ENCODE results near the gene TFAP2B.

The TFAP2B gene

GRCh38 chr6:50818673-50819072, at the start of gene TFAP2B:
Gene TFAP2B (plus strand): TSS chr6:50818871. CDS start chr6:50818892, 21 bp downstream.
- H3K4me1 Mint-ChIP-seq (ENCODE audit: low read depth), result peaks cover 23% of the 10 kb centered on the region
- no peaks in the 10 kb centered on the region for H3K36me3 Mint-ChIP-seq (ENCODE audit: low read depth)
- H3K27ac Mint-ChIP-seq, result no peak within 1 kb of the TSS
- DNase-seq, result no peak
- no peaks in the 10 kb centered on the region for H3K9me3 Mint-ChIP-seq
- peaks cover 91% of the 10 kb centered on the region for H3K27me3 Mint-ChIP-seq
- H3K4me3 Mint-ChIP-seq, result no peak within 1 kb of the TSS

- H3K9me3 Mint-ChIP-seq, result peaks cover 2% of the 10 kb centered on the region
- no peak overlapping the region for H3K4me3 Mint-ChIP-seq
- no peaks in the 10 kb centered on the region for H3K4me1 Mint-ChIP-seq (ENCODE audit: low read depth)
- H3K27ac Mint-ChIP-seq, result no peak overlapping the region
- no peak for DNase-seq
- no peaks in the 10 kb centered on the region for H3K27me3 Mint-ChIP-seq
- no peaks in the 10 kb centered on the region for H3K36me3 Mint-ChIP-seq (ENCODE audit: low read depth)
Observed at GRCh38 chr6:50778696-50779095, 40.0 kb upstream of the TFAP2B start.

- H3K4me1 Mint-ChIP-seq (ENCODE audit: low read depth), result no peaks in the 10 kb centered on the region
- no peak overlapping the region for H3K4me3 Mint-ChIP-seq
- DNase-seq, result no peak
- no peaks in the 10 kb centered on the region for H3K36me3 Mint-ChIP-seq (ENCODE audit: low read depth)
- no peak overlapping the region for H3K27ac Mint-ChIP-seq
- H3K9me3 Mint-ChIP-seq, result peaks cover 2% of the 10 kb centered on the region
- no peaks in the 10 kb centered on the region for H3K27me3 Mint-ChIP-seq
Observed at GRCh38 chr6:50780382-50780781, 38.3 kb upstream of the TFAP2B start.

GRCh38 chr6:50785921-50786320, 32.8 kb upstream of the TFAP2B start:
- Mint-ChIP-seq H3K9me3 (peaks cover 2% of the 10 kb centered on the region), H3K27me3 (no peaks in the 10 kb centered on the region), H3K27ac (no peak overlapping the region), H3K4me3 (no peak overlapping the region), H3K4me1 (ENCODE audit: low read depth) (no peaks in the 10 kb centered on the region), H3K36me3 (ENCODE audit: low read depth) (no peaks in the 10 kb centered on the region)
- DNase-seq, result no peak

GRCh38 chr6:50791900-50792508, 26.7 kb upstream of the TFAP2B start:
- Mint-ChIP-seq H3K27ac (no peak overlapping the region), H3K4me1 (ENCODE audit: low read depth) (no peaks in the 10 kb centered on the region), H3K4me3 (no peak overlapping the region), H3K36me3 (ENCODE audit: low read depth) (no peaks in the 10 kb centered on the region), H3K27me3 (peaks cover 3% of the 10 kb centered on the region), H3K9me3 (peaks cover 2% of the 10 kb centered on the region)
- no peak for DNase-seq

GRCh38 chr6:50792771-50793170, 25.9 kb upstream of the TFAP2B start:
- Mint-ChIP-seq H3K9me3 (peaks cover 2% of the 10 kb centered on the region), H3K27me3 (peaks cover 3% of the 10 kb centered on the region), H3K27ac (no peak overlapping the region), H3K4me3 (no peak overlapping the region), H3K36me3 (ENCODE audit: low read depth) (no peaks in the 10 kb centered on the region), H3K4me1 (ENCODE audit: low read depth) (no peaks in the 10 kb centered on the region)
- no peak for DNase-seq

GRCh38 chr6:50795574-50795973, 23.1 kb upstream of the TFAP2B start:
- no peak overlapping the region for H3K27ac Mint-ChIP-seq
- no peak overlapping the region for H3K4me3 Mint-ChIP-seq
- H3K36me3 Mint-ChIP-seq (ENCODE audit: low read depth), result no peaks in the 10 kb centered on the region
- peaks cover 3% of the 10 kb centered on the region for H3K27me3 Mint-ChIP-seq
- DNase-seq, result no peak
- H3K9me3 Mint-ChIP-seq, result peaks cover 2% of the 10 kb centered on the region
- H3K4me1 Mint-ChIP-seq (ENCODE audit: low read depth), result no peaks in the 10 kb centered on the region

GRCh38 chr6:50804283-50804682, 14.4 kb upstream of the TFAP2B start:
- H3K9me3 Mint-ChIP-seq, result peaks cover 5% of the 10 kb centered on the region

GRCh38 chr6:50807035-50807434, 11.6 kb upstream of the TFAP2B start:
- no peak overlapping the region for H3K4me3 Mint-ChIP-seq
- H3K27me3 Mint-ChIP-seq, result peaks cover 2% of the 10 kb centered on the region
- no peak overlapping the region for H3K27ac Mint-ChIP-seq
- H3K36me3 Mint-ChIP-seq (ENCODE audit: low read depth), result no peaks in the 10 kb centered on the region
- no peaks in the 10 kb centered on the region for H3K4me1 Mint-ChIP-seq (ENCODE audit: low read depth)
- peaks cover 5% of the 10 kb centered on the region for H3K9me3 Mint-ChIP-seq
- DNase-seq, result no peak

More at GRCh38 chr6:50804283-50804682, 14.4 kb upstream of the TFAP2B start:
- H3K27me3 Mint-ChIP-seq, result no peaks in the 10 kb centered on the region
- DNase-seq, result no peak
- H3K27ac Mint-ChIP-seq, result no peak overlapping the region
- H3K36me3 Mint-ChIP-seq (ENCODE audit: low read depth), result no peaks in the 10 kb centered on the region
- no peaks in the 10 kb centered on the region for H3K4me1 Mint-ChIP-seq (ENCODE audit: low read depth)
- H3K4me3 Mint-ChIP-seq, result no peak overlapping the region

GRCh38 chr6:50815436-50816114, 3.1 kb upstream of the TFAP2B start:
- H3K4me3 Mint-ChIP-seq, result peak overlapping the region; percentile 80
- H3K27me3 Mint-ChIP-seq, result peaks cover 69% of the 10 kb centered on the region
- no peak for DNase-seq
- peaks cover 22% of the 10 kb centered on the region for H3K4me1 Mint-ChIP-seq (ENCODE audit: low read depth)
- no peaks in the 10 kb centered on the region for H3K36me3 Mint-ChIP-seq (ENCODE audit: low read depth)
- no peaks in the 10 kb centered on the region for H3K9me3 Mint-ChIP-seq
- no peak overlapping the region for H3K27ac Mint-ChIP-seq

GRCh38 chr6:50816115-50816675, 2.5 kb upstream of the TFAP2B start:
- H3K36me3 Mint-ChIP-seq (ENCODE audit: low read depth), result no peaks in the 10 kb centered on the region
- H3K27me3 Mint-ChIP-seq, result peaks cover 75% of the 10 kb centered on the region
- H3K4me3 Mint-ChIP-seq, result peak overlapping the region; percentile 80
- no peaks in the 10 kb centered on the region for H3K9me3 Mint-ChIP-seq
- peak; percentile 50 for DNase-seq
- H3K4me1 Mint-ChIP-seq (ENCODE audit: low read depth), result peaks cover 23% of the 10 kb centered on the region
- no peak overlapping the region for H3K27ac Mint-ChIP-seq

- Mint-ChIP-seq H3K36me3 (ENCODE audit: low read depth) (no peaks in the 10 kb centered on the region), H3K4me3 (no peak overlapping the region), H3K4me1 (ENCODE audit: low read depth) (peaks cover 23% of the 10 kb centered on the region), H3K9me3 (no peaks in the 10 kb centered on the region), H3K27me3 (peaks cover 83% of the 10 kb centered on the region), H3K27ac (no peak overlapping the region)
- DNase-seq, result no peak
Observed at GRCh38 chr6:50816947-50817645, 1.6 kb upstream of the TFAP2B start.

- Mint-ChIP-seq H3K36me3 (ENCODE audit: low read depth) (no peaks in the 10 kb centered on the region), H3K27ac (no peak overlapping the region), H3K4me1 (ENCODE audit: low read depth) (peaks cover 23% of the 10 kb centered on the region), H3K9me3 (no peaks in the 10 kb centered on the region), H3K4me3 (no peak overlapping the region), H3K27me3 (peaks cover 85% of the 10 kb centered on the region)
- DNase-seq, result no peak
Observed at GRCh38 chr6:50817646-50817950, 1.1 kb upstream of the TFAP2B start.

GRCh38 chr6:50818020-50818419, 651 bp upstream of the TFAP2B start:
- peaks cover 89% of the 10 kb centered on the region for H3K27me3 Mint-ChIP-seq
- DNase-seq, result no peak
- H3K9me3 Mint-ChIP-seq, result no peaks in the 10 kb centered on the region
- peaks cover 23% of the 10 kb centered on the region for H3K4me1 Mint-ChIP-seq (ENCODE audit: low read depth)
- no peak overlapping the region for H3K27ac Mint-ChIP-seq
- H3K4me3 Mint-ChIP-seq, result no peak overlapping the region
- H3K36me3 Mint-ChIP-seq (ENCODE audit: low read depth), result no peaks in the 10 kb centered on the region

- H3K27ac Mint-ChIP-seq, result no peak overlapping the region
- no peaks in the 10 kb centered on the region for H3K9me3 Mint-ChIP-seq
- peaks cover 91% of the 10 kb centered on the region for H3K27me3 Mint-ChIP-seq
- DNase-seq, result no peak
- peaks cover 23% of the 10 kb centered on the region for H3K4me1 Mint-ChIP-seq (ENCODE audit: low read depth)
- H3K36me3 Mint-ChIP-seq (ENCODE audit: low read depth), result no peaks in the 10 kb centered on the region
- no peak overlapping the region for H3K4me3 Mint-ChIP-seq
Observed at GRCh38 chr6:50819466-50819903, 814 bp downstream of the TFAP2B start.

All from activated T-cell treated with anti-CD3 and anti-CD28 coated beads, Interleukin-2, amount 50 U/mL, for 24 hours (primary cell).